SK-MEL-5 (cell line): ENCODE results near the gene UCK2. TPM values are rescaled to one million over a fixed set of nuclear protein-coding genes. Genes with fewer than 3 reads are reported as not detected.
A peak's percentile ranks its signal among the peaks of the same experiment; 100 is the strongest.

Experiments used
- DNase-seq: peaks from one replicate; pipeline ENCODE4 v3.0.0-alpha.2; 2016; ENCODE audit warnings: low read depth, low spot score
- in situ Hi-C: cut with HindIII; loops from 2 replicates; pipeline ENCODE4 v1.10.0; 2016; ENCODE audit warnings: low sequenced_read_pairs, high pct_unique_total_duplicates, low pct_unique_long_range_greater_than_20kb
- total RNA-seq: library from RNA; depleted of rRNA; stranded (reverse); fragments of >200 nt; shearing (Covaris generic); gene quantifications from 2 replicates; pipeline ENCODE4 v1.2.3, GENCODE V29; 2014

Gene UCK2
- total RNA-seq, 1 experiment from 2014 or later: 90.3 TPM

GRCh38 chr1:165869343-165869742 is 41.9 kb downstream of the UCK2 start:
- in situ Hi-C loops: no loop called here
- DNase-seq: no peak

- DNase-seq: peak; percentile 91
- in situ Hi-C loops: no loop called here
These were observed 44.1 kb downstream of the UCK2 start for GRCh38 chr1:165871311-165872067.

DNA sequence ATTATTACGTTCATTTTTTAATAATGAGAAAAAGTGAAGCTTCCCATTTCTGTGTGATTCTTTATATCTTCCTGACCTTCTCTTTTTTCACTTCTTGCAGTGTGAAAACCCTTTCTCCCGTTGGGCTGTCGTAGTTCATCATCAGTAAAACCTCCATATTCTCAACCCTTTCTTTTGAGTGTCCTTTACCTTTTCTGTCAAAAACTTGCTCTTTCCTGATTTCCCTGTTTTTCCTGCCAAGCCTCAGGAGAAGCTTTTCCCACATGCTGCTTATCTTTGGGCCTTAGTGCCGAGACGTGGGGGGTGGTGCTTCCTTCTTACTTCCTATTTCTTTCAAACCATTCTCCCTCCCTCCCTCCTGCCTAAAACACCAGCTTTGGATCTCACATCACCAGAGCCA is 46.1 kb downstream of the UCK2 start:
- in situ Hi-C loops: no loop called here
- DNase-seq: no peak

- in situ Hi-C loops: no loop called here
These were observed 47.2 kb downstream of the UCK2 start for GRCh38 chr1:165874643-165875042.

GRCh38 chr1:165875171-165875570 is 47.8 kb downstream of the UCK2 start:
- in situ Hi-C loops: no loop called here
- no peak for DNase-seq

More at GRCh38 chr1:165874643-165875042, 47.2 kb downstream of the UCK2 start:
- DNase-seq: no peak

GRCh38 chr1:165875604-165876003 is 48.2 kb downstream of the UCK2 start:
- in situ Hi-C loops: no loop called here
- no peak for DNase-seq

- in situ Hi-C loops: no loop called here
- no peak for DNase-seq
These were observed 48.7 kb downstream of the UCK2 start for GRCh38 chr1:165876121-165876520.

DNA sequence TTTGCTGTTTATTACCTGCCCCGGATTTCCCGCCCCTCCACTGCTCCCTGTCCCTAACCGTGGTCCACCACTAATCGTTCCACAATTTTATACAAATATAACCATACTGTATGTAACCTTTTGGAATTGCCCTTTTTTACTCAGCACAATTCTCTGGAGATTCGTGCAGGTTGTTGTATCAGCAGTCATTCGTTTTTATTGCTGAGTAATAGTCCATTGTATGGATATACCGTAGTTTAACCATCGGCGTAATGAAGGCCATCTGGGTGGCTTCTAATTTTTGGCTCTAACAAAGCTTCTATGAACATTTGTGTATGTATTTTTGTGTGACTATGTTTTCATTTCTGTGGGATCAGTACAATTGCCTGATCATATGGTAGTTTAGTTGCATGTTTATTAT is 50.0 kb downstream of the UCK2 start:
- in situ Hi-C loops: no loop called here
- DNase-seq: no peak

DNA sequence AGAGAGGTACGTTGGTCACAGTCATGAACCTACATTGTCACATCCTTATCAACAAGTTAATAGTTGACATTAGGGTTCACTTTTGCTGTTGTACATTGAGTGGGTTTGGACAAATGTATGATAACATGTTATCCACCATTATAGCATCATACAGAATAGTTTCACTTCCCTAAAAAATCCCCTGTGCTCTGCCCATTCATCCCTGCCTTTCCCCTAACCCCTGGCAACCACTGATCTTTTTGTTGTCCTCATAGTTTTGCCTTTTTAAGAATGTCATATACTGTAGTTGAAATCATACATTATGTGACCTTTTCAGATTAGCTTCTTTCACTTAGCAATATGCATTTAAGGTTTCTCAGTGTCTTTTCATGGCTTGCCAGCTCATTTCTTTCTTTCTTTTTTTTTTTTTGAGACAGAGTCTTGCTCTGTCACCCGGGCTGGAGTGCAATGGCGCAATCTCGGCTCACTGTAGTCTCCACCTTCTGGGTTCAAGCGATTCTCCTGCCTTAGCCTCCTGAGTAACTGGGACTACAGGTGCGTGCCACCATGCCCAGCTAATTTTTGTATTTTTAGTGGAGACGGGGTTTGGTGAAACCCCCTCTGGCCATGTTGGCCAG is 50.6 kb downstream of the UCK2 start:
- in situ Hi-C loops: no loop called here
- DNase-seq: no peak

DNA sequence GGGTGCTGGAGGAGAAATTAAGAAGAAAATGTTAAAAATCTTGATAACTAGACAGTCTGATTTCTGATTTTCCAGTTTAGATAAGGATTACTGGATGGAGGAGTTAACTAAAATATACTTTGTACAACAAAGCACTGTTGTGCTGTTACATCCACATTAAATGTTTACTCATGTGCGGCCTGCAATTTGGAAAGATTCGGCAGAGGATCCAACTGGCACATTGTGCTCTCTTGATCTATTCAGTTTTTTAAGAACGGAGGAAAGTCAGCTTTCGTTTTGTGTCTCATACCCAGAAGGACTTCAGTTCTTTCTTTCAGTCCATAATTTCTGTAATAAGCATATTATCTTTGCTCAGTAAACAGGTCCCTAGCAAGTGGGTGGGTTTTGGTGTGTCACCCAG is 52.5 kb downstream of the UCK2 start:
- in situ Hi-C loops: no loop called here
- DNase-seq: no peak

GRCh38 chr1:165880993-165881392 is 53.6 kb downstream of the UCK2 start:
- in situ Hi-C loops: no loop called here
- DNase-seq: no peak

DNA sequence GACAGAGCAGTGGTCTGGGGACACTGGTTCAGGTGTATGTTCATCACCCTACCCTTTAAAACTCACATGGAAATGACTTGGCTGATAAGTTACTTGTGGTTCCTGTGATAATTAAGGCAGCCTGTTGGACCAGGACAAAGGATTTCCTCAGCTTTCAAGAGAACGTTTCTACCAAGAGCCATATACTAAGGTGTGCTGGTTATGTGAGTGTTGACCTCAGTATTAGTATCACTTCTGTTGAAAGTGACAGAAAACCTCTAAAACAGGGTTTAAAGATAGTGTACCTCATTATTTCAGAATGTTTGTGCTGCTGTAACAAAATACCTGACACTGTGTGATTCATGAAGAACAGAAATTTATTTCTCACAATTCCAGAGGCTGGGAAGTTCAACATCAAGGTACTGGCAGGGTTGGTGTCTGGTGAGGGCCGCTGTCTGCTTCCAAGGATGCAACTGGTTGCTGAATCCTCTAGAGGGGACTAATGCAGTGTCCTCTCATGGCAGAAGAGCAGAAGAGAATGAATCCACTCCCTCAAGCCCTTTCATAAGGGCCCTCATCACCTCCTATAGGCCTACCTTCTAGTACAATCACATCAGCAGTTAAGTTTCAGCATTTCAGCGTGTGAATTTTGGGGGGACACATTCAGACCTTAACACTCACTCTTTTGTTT is 54.9 kb downstream of the UCK2 start:
- DNase-seq: no peak
- in situ Hi-C loops: no loop called here

DNA sequence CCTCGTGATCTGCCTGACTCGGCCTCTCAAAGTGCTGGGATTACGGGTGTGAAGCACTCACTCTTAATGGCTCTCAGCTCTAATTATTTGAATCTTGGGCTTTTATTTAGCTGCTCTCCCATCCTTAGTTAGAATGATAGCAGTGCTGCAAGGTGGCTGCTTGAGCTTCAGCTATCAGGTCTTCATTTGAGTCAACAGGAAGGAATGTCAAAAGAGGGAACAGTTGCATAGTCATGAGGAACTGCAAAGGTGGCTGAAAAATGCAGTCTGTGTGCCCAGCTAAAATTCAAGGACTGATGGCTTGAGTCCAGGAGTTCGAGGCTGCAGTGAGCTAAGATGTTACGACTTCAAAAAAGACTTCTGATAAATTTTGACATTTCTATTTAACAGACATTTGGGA is 55.6 kb downstream of the UCK2 start:
- no peak for DNase-seq
- in situ Hi-C loops: no loop called here

GRCh38 chr1:165884009-165884689 is 56.7 kb downstream of the UCK2 start:
- in situ Hi-C loops: no loop called here
- no peak for DNase-seq

- peak; percentile 51 for DNase-seq
- in situ Hi-C loops: no loop called here
These were observed 57.4 kb downstream of the UCK2 start for GRCh38 chr1:165884690-165885304.

DNA sequence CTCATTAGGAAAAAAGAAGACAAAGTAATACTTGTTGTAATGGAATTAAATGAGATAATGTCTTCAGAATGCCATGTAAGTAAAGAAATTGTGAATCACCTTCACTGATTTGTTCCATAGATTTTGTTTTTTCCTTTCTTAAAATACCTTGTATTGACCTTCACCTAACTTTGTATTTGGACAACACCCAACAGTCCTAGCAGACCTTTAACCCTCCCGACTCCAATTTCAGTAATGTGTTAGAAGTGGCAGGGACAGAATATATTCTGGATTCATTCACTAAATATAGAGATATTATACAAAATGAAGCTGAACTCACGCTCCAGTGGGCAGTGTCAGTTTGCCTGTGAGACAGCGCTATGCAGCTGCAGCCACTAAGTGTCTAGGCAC is 57.9 kb downstream of the UCK2 start:
- in situ Hi-C loops: no loop called here
- DNase-seq: no peak

- in situ Hi-C loops: no loop called here
- DNase-seq: no peak
These were observed 58.8 kb downstream of the UCK2 start for GRCh38 chr1:165886193-165886592.

DNA sequence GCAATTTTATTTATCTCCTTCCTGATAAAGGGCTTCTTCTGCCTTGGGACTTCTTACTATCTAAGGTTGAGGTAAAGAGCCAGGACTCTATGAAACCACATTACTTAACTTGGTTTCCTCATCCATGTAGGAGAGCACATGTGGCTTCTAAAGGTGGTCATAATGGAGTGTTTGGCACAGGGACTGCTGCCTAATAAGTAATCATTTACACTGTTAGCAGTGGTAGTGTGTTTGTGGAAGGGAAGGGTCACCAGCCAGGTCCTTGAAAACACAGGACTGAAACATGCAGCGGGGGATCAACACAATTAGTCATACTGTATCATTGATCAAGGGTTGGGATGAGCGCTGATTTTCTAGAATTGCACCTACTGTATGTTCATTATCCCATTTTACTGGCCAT is 59.6 kb downstream of the UCK2 start:
- DNase-seq: no peak
- in situ Hi-C loops: no loop called here
